ENCODE measurements around the gene BTBD3.

The BTBD3 gene

GRCh38 chr20:11941593-11942246, 24.0 kb downstream of the BTBD3 start:
- no peaks in the 10 kb centered on the region for H3K36me3 ChIP-seq
- peaks cover 7% of the 10 kb centered on the region for H3K4me1 ChIP-seq
- no peak for DNase-seq
- H3K27me3 ChIP-seq, result no peaks in the 10 kb centered on the region
- no peak overlapping the region for H3K4me3 ChIP-seq (ENCODE audit: low read depth, low read length)
- no peaks in the 10 kb centered on the region for H3K9me3 ChIP-seq
- TF ChIP-seq CTCF (IDR thresholded peaks at IDR 0.05; ENCODE audit: low read depth, low read length), result no peak

GRCh38 chr20:11943778-11944177, 26.1 kb downstream of the BTBD3 start:
- H3K9me3 ChIP-seq, result no peaks in the 10 kb centered on the region
- TF ChIP-seq CTCF (IDR thresholded peaks at IDR 0.05; ENCODE audit: low read depth, low read length), result no peak
- no peaks in the 10 kb centered on the region for H3K27me3 ChIP-seq
- no peak overlapping the region for H3K4me3 ChIP-seq (ENCODE audit: low read depth, low read length)
- DNase-seq, result no peak
- no peaks in the 10 kb centered on the region for H3K36me3 ChIP-seq
- H3K4me1 ChIP-seq, result no peaks in the 10 kb centered on the region

GRCh38 chr20:11948806-11949205, 31.1 kb downstream of the BTBD3 start:
- Histone ChIP-seq H3K36me3 (no peaks in the 10 kb centered on the region), H3K4me3 (ENCODE audit: low read depth, low read length) (no peak overlapping the region), H3K27me3 (no peaks in the 10 kb centered on the region), H3K4me1 (no peaks in the 10 kb centered on the region), H3K9me3 (no peaks in the 10 kb centered on the region)
- DNase-seq, result no peak
- no peak for TF ChIP-seq CTCF (IDR thresholded peaks at IDR 0.05; ENCODE audit: low read depth, low read length)

- Histone ChIP-seq H3K9me3 (no peaks in the 10 kb centered on the region), H3K36me3 (no peaks in the 10 kb centered on the region), H3K4me1 (no peaks in the 10 kb centered on the region), H3K27me3 (no peaks in the 10 kb centered on the region), H3K4me3 (ENCODE audit: low read depth, low read length) (no peak overlapping the region)
- no peak for DNase-seq
- no peak for TF ChIP-seq CTCF (IDR thresholded peaks at IDR 0.05; ENCODE audit: low read depth, low read length)
Measured at GRCh38 chr20:11949711-11950110, 32.0 kb downstream of the BTBD3 start.

- H3K4me3 ChIP-seq (ENCODE audit: low read depth, low read length), result no peak overlapping the region
- H3K27me3 ChIP-seq, result no peaks in the 10 kb centered on the region
- no peaks in the 10 kb centered on the region for H3K9me3 ChIP-seq
- H3K36me3 ChIP-seq, result no peaks in the 10 kb centered on the region
- no peak for DNase-seq
- no peak for TF ChIP-seq CTCF (IDR thresholded peaks at IDR 0.05; ENCODE audit: low read depth, low read length)
- H3K4me1 ChIP-seq, result no peaks in the 10 kb centered on the region
Measured at GRCh38 chr20:11951696-11952095, 34.0 kb downstream of the BTBD3 start.

- no peaks in the 10 kb centered on the region for H3K27me3 ChIP-seq
- no peaks in the 10 kb centered on the region for H3K36me3 ChIP-seq
- H3K9me3 ChIP-seq, result no peaks in the 10 kb centered on the region
- no peak overlapping the region for H3K4me3 ChIP-seq (ENCODE audit: low read depth, low read length)
- DNase-seq, result no peak
- no peaks in the 10 kb centered on the region for H3K4me1 ChIP-seq
- TF ChIP-seq CTCF (IDR thresholded peaks at IDR 0.05; ENCODE audit: low read depth, low read length), result no peak
Measured at GRCh38 chr20:11952639-11953038, 34.9 kb downstream of the BTBD3 start.

Measured in BE2C (cell line).